ENCODE results near the gene NPLOC4.

GRCh38 chr17:81672504-81672903, 35.6 kb upstream of the NPLOC4 start:
- TF ChIP-seq EP300 (IDR thresholded peaks at IDR 0.05) (no peak), CTCF (IDR thresholded peaks at IDR 0.05) (no peak), POLR2A (IDR thresholded peaks at IDR 0.05) (no peak), POLR2AphosphoS5 (IDR thresholded peaks at IDR 0.05) (no peak)

All from stomach (tissue), 4 donors.